ENCODE measurements around the gene TNXB. TPM values are rescaled to one million over a fixed set of nuclear protein-coding genes. Genes with fewer than 3 reads are reported as not detected.

Gene TNXB
- total RNA-seq, 4 donors from 2014 or later, result 24.9 to 155 (median 46.3) TPM

- WGBS, 2 donors, result 89 to 91% methylated on average over 14 of the region's 14 CpGs
- H3K4me3 ChIP-seq (ENCODE audit: low read depth, poor library complexity, severe bottlenecking), result no peak overlapping the region
- TF ChIP-seq CTCF (IDR thresholded peaks at IDR 0.05), result no peak
- no peak for TF ChIP-seq POLR2A (IDR thresholded peaks at IDR 0.05)
- DNase-seq (ENCODE audit: low spot score in 2 of 2), result no peak
- intact Hi-C loops (cut with DNase I; ENCODE audit: low total_unique reads), result no loop called here
Observed at GRCh38 chr6:32131439-32131948, 22.4 kb upstream of the TNXB start.

GRCh38 chr6:32129297-32130088 lies 20.4 kb upstream of the TNXB start:
- intact Hi-C loops (cut with DNase I; ENCODE audit: low total_unique reads), result loop anchor here (10.0 kb wide), 1 partner anchor 65 kb away; the partner anchor contains the start of genes GPSM3 and PBX2

GRCh38 chr6:32128751-32129296 lies 19.7 kb upstream of the TNXB start:
- intact Hi-C loops (cut with DNase I; ENCODE audit: low total_unique reads), result loop anchor here (10.0 kb wide), 1 partner anchor 66 kb away; the partner anchor contains the start of genes GPSM3 and PBX2
- WGBS, 2 donors, result 85 to 94% methylated on average over 10 to 13 of the region's 13 CpGs
- H3K4me3 ChIP-seq (ENCODE audit: low read depth, poor library complexity, severe bottlenecking), result peak overlapping the region; percentile 53
- DNase-seq (ENCODE audit: low spot score in 2 of 2), result peak in 1 of 2 donors; percentile 86
- TF ChIP-seq POLR2A (IDR thresholded peaks at IDR 0.05), result no peak
- TF ChIP-seq CTCF (IDR thresholded peaks at IDR 0.05), result no peak

More at GRCh38 chr6:32129297-32130088, 20.4 kb upstream of the TNXB start:
- DNase-seq (ENCODE audit: low spot score in 2 of 2), result no peak
- no peak for TF ChIP-seq CTCF (IDR thresholded peaks at IDR 0.05)
- no peak for TF ChIP-seq POLR2A (IDR thresholded peaks at IDR 0.05)
- 27 to 30% methylated on average over 22 of the region's 22 CpGs for WGBS, 2 donors
- H3K4me3 ChIP-seq (ENCODE audit: low read depth, poor library complexity, severe bottlenecking), result peak overlapping the region; percentile 53

- WGBS, 2 donors, result 1 to 2% methylated on average over 42 to 44 of the region's 44 CpGs
- TF ChIP-seq CTCF (IDR thresholded peaks at IDR 0.05), result no peak
- TF ChIP-seq POLR2A (IDR thresholded peaks at IDR 0.05), result no peak
- peak; percentile 99 to 100 for DNase-seq (ENCODE audit: low spot score in 2 of 2)
- intact Hi-C loops (cut with DNase I; ENCODE audit: low total_unique reads), result loop anchor here (10.0 kb wide), 1 partner anchor 67 kb away; the partner anchor contains the start of genes GPSM3 and PBX2
- H3K4me3 ChIP-seq (ENCODE audit: low read depth, poor library complexity, severe bottlenecking), result peak within 1 kb of the TSS; percentile 80
Observed at GRCh38 chr6:32127717-32128592, 18.8 kb upstream of the TNXB start, which contains the start of gene ATF6B. TSS of gene ATF6B (minus strand) at chr6:32128246. CDS start at chr6:32128207, 39 bp downstream.

GRCh38 chr6:32127409-32127716 lies 18.2 kb upstream of the TNXB start:
- intact Hi-C loops (cut with DNase I; ENCODE audit: low total_unique reads), result loop anchor here (10.0 kb wide), 1 partner anchor 67 kb away; the partner anchor contains the start of genes GPSM3 and PBX2
- DNase-seq (ENCODE audit: low spot score in 2 of 2), result no peak
- H3K4me3 ChIP-seq (ENCODE audit: low read depth, poor library complexity, severe bottlenecking), result peak overlapping the region; percentile 80
- 3 to 6% methylated on average over 7 to 9 of the region's 9 CpGs for WGBS, 2 donors
- TF ChIP-seq CTCF (IDR thresholded peaks at IDR 0.05) (no peak), POLR2A (IDR thresholded peaks at IDR 0.05) (no peak)
